ENCODE results near the gene WDR81. TPM values are rescaled to one million over a fixed set of nuclear protein-coding genes. Genes with fewer than 3 reads are reported as not detected.

Gene WDR81
- total RNA-seq, 1 donor from 2014 or later, result 13.2 TPM

- Mint-ChIP-seq H3K36me3 (ENCODE audit: low read depth) (no peaks in the 10 kb centered on the region), H3K4me1 (peaks cover 20% of the 10 kb centered on the region), H3K27ac (ENCODE audit: unreplicated experiment) (no peak overlapping the region), H3K4me3 (peak overlapping the region; percentile 85), H3K9me3 (no peaks in the 10 kb centered on the region), H3K27me3 (ENCODE audit: low read depth) (peaks cover 13% of the 10 kb centered on the region)
- DNase-seq (ENCODE audit: low read depth, low spot score), result no peak
- no peak for TF ChIP-seq CTCF (conservative IDR thresholded peaks at IDR 0.05)
Observed at GRCh38 chr17:1710807-1711553, 13.5 kb upstream of the WDR81 start.

- no peak overlapping the region for H3K27ac Mint-ChIP-seq (ENCODE audit: unreplicated experiment)
Observed at GRCh38 chr17:1711804-1712203, 12.7 kb upstream of the WDR81 start.

GRCh38 chr17:1712271-1712670 lies 12.2 kb upstream of the WDR81 start:
- H3K36me3 Mint-ChIP-seq (ENCODE audit: low read depth), result no peaks in the 10 kb centered on the region
- peak overlapping the region; percentile 87 for H3K4me3 Mint-ChIP-seq
- DNase-seq (ENCODE audit: low read depth, low spot score), result no peak
- TF ChIP-seq CTCF (conservative IDR thresholded peaks at IDR 0.05), result no peak
- peaks cover 25% of the 10 kb centered on the region for H3K4me1 Mint-ChIP-seq
- no peaks in the 10 kb centered on the region for H3K9me3 Mint-ChIP-seq
- H3K27ac Mint-ChIP-seq (ENCODE audit: unreplicated experiment), result no peak overlapping the region
- H3K27me3 Mint-ChIP-seq (ENCODE audit: low read depth), result peaks cover 13% of the 10 kb centered on the region

More at GRCh38 chr17:1711804-1712203, 12.7 kb upstream of the WDR81 start:
- Mint-ChIP-seq H3K27me3 (ENCODE audit: low read depth) (peaks cover 13% of the 10 kb centered on the region), H3K4me3 (peak overlapping the region; percentile 85), H3K4me1 (peaks cover 20% of the 10 kb centered on the region), H3K9me3 (no peaks in the 10 kb centered on the region), H3K36me3 (ENCODE audit: low read depth) (no peaks in the 10 kb centered on the region)
- DNase-seq (ENCODE audit: low read depth, low spot score), result no peak
- no peak for TF ChIP-seq CTCF (conservative IDR thresholded peaks at IDR 0.05)

- H3K36me3 Mint-ChIP-seq (ENCODE audit: low read depth), result no peaks in the 10 kb centered on the region
- H3K27me3 Mint-ChIP-seq (ENCODE audit: low read depth), result peaks cover 13% of the 10 kb centered on the region
- peak overlapping the region; percentile 87 for H3K4me3 Mint-ChIP-seq
- peaks cover 30% of the 10 kb centered on the region for H3K4me1 Mint-ChIP-seq
- no peak for TF ChIP-seq CTCF (conservative IDR thresholded peaks at IDR 0.05)
- DNase-seq (ENCODE audit: low read depth, low spot score), result no peak
- H3K9me3 Mint-ChIP-seq, result no peaks in the 10 kb centered on the region
- peak overlapping the region; percentile 76 for H3K27ac Mint-ChIP-seq (ENCODE audit: unreplicated experiment)
Observed at GRCh38 chr17:1713160-1713877, 11.2 kb upstream of the WDR81 start.

GRCh38 chr17:1713878-1714426 lies 10.6 kb upstream of the WDR81 start:
- H3K4me1 Mint-ChIP-seq, result peaks cover 30% of the 10 kb centered on the region
- peak; percentile 56 for TF ChIP-seq CTCF (conservative IDR thresholded peaks at IDR 0.05)

More at GRCh38 chr17:1713878-1714426, 10.6 kb upstream of the WDR81 start:
- Mint-ChIP-seq H3K27me3 (ENCODE audit: low read depth) (peaks cover 11% of the 10 kb centered on the region), H3K9me3 (no peaks in the 10 kb centered on the region), H3K4me3 (peak overlapping the region; percentile 87), H3K27ac (ENCODE audit: unreplicated experiment) (peak overlapping the region; percentile 95), H3K36me3 (ENCODE audit: low read depth) (no peaks in the 10 kb centered on the region)
- peak; percentile 41 for DNase-seq (ENCODE audit: low read depth, low spot score)

Measured in neural crest cell (in vitro differentiated cells).